GM23338 (cell line): ENCODE measurements around the gene SF1. TPM values are rescaled to one million over a fixed set of nuclear protein-coding genes. Genes with fewer than 3 reads are reported as not detected.

Source experiments
- ATAC-seq: fragments of 200-7000 bp; cut with Tn5 transposase; 3 replicates; pipeline ENCODE4 v1.9.1; 2020
- DNase-seq: peaks from one replicate; pipeline ENCODE4 v3.0.0-alpha.2; 2015; ENCODE audit warnings: low spot score
- H2AFZ ChIP-seq: fragments of 200-600 bp; sonication (generic); 2 replicates; pipeline ENCODE4 v1.8.0; 2016; ENCODE audit warnings: antibody characterized with exemption, mild to moderate bottlenecking, moderate library complexity
- H3F3A ChIP-seq: fragments of 200-600 bp; sonication (generic); replicated peaks from 2 replicates; pipeline ENCODE4 v1.8.0; 2017; ENCODE audit warnings: antibody characterized with exemption, mixed run types, low read depth
- H3K27ac ChIP-seq: fragments of 200-600 bp; sonication (generic); 2 replicates; pipeline ENCODE4 v1.6.1; 2016; ENCODE audit warnings: low read depth
- H3K27me3 ChIP-seq: fragments of 200-600 bp; sonication (generic); 2 replicates; pipeline ENCODE4 v1.8.0; 2016; ENCODE audit warnings: mild to moderate bottlenecking, mixed run types, moderate library complexity; ENCODE audit not compliant: insufficient read depth
- H3K36me3 ChIP-seq: fragments of 200-600 bp; sonication (generic); 2 replicates; pipeline ENCODE4 v1.8.0; 2016; ENCODE audit warnings: mild to moderate bottlenecking; ENCODE audit not compliant: insufficient read depth
- H3K4me1 ChIP-seq: fragments of 200-600 bp; sonication (generic); 2 replicates; pipeline ENCODE4 v1.8.0; 2016; ENCODE audit warnings: mild to moderate bottlenecking, moderate library complexity; ENCODE audit not compliant: insufficient read depth
- H3K4me2 ChIP-seq: fragments of 200-600 bp; sonication (generic); 2 replicates; pipeline ENCODE4 v1.7.1; 2017; ENCODE audit warnings: mixed run types
- H3K4me3 ChIP-seq: fragments of 200-600 bp; sonication (generic); 2 replicates; pipeline ENCODE4 v1.6.1; 2016; ENCODE audit warnings: mixed run types
- H3K79me2 ChIP-seq: fragments of 200-600 bp; sonication (generic); replicated peaks from 2 replicates; pipeline ENCODE4 v1.8.0; 2017; ENCODE audit warnings: mild to moderate bottlenecking; ENCODE audit not compliant: insufficient read depth
- H3K9me2 ChIP-seq: fragments of 200-600 bp; sonication (generic); 2 replicates; pipeline ENCODE4 v1.8.0; 2017; ENCODE audit not compliant: insufficient read depth
- H4K20me1 ChIP-seq: fragments of 200-600 bp; sonication (generic); replicated peaks from 2 replicates; pipeline ENCODE4 v1.8.0; 2017; ENCODE audit warnings: mild to moderate bottlenecking; ENCODE audit not compliant: insufficient read depth
- H3K27ac Mint-ChIP-seq: 2 replicates; pipeline ENCODE4 v1.8.0; 2020; ENCODE audit warnings: inconsistent platforms, mild to moderate bottlenecking, moderate library complexity, mixed read lengths
- H3K27me3 Mint-ChIP-seq: 3 replicates; pipeline ENCODE4 v1.8.0; 2022; ENCODE audit warnings: low read depth, mild to moderate bottlenecking, moderate library complexity, mixed read lengths, inconsistent platforms; ENCODE audit not compliant: insufficient read depth, poor library complexity
- H3K36me3 Mint-ChIP-seq: 3 replicates; pipeline ENCODE4 v1.8.0; 2021; ENCODE audit warnings: low read depth, mild to moderate bottlenecking, inconsistent platforms, moderate library complexity, mixed read lengths
- H3K4me1 Mint-ChIP-seq: 3 replicates; pipeline ENCODE4 v1.8.0; 2020; ENCODE audit warnings: mild to moderate bottlenecking, inconsistent platforms, mixed read lengths
- H3K4me3 Mint-ChIP-seq: 3 replicates; pipeline ENCODE4 v1.8.0; 2021; ENCODE audit warnings: moderate library complexity, mild to moderate bottlenecking, inconsistent platforms, mixed read lengths
- H3K9me3 Mint-ChIP-seq: 3 replicates; pipeline ENCODE4 v1.8.0; 2020; ENCODE audit warnings: moderate library complexity, mild to moderate bottlenecking, inconsistent platforms, mixed read lengths
- STAT1 ChIP-seq: IDR thresholded peaks from one replicate; pipeline ENCODE4 v1.6.1; 2016; ENCODE audit warnings: antibody characterized with exemption; ENCODE audit not compliant: unreplicated experiment
- ZNF462 ChIP-seq: fragments of 250-450 bp; sonication (Bioruptor Pico); IDR thresholded peaks from 2 replicates; pipeline ENCODE4 v1.5.0; 2020; ENCODE audit warnings: mild to moderate bottlenecking, moderate library complexity
- polyA plus RNA-seq: library from polyadenylated mRNA; unstranded; fragments of >200 nt; fragmentation: Nextera tagmentation; extraction: Ambion mirVana; gene quantifications from 2 replicates; pipeline ENCODE4 v1.2.1, GENCODE V29; 2016
- total RNA-seq: library from RNA; depleted of rRNA; stranded (reverse); fragments of >200 nt; shearing (Covaris generic); gene quantifications from 2 replicates; pipeline ENCODE4 v1.2.3, GENCODE V29; 2014
- TF ChIP-seq, protein P1 (sequence below), 2 experiments: fragments of 200-600 bp in 1 of 2; sonication (generic) in 1 of 2; conservative IDR thresholded peaks; 2 replicates each; pipeline versions ENCODE4 v1.5.1 to v1.6.1; 2016 to 2017; ENCODE audit warnings: antibody characterized with exemption in 2 of 2, low read depth in 2 of 2, mild to moderate bottlenecking in 2 of 2, moderate library complexity in 1 of 2

SF1 gene
- total and polyA plus RNA-seq, 2 experiments from 2014 or later, result 76.9 to 252 TPM

GRCh38 chr11:64796047-64796756 lies 17.9 kb upstream of the SF1 start:
- Histone ChIP-seq H3F3A (0 out of 2 replicates have a peak, but pooled peaks cover 2% of the 10 kb centered on the region), H3K36me3 (no peaks in the 10 kb centered on the region), H4K20me1 (no peaks in the 10 kb centered on the region), H3K9me2 (no peaks in the 10 kb centered on the region), H2AFZ (no peak overlapping the region), H3K27me3 (no peaks in the 10 kb centered on the region), H3K4me2 (no peak overlapping the region), H3K4me3 (no peak overlapping the region), H3K4me1 (no peaks in the 10 kb centered on the region), H3K79me2 (no peaks in the 10 kb centered on the region), H3K27ac (no peak overlapping the region)
- no peak for TF ChIP-seq ZNF462
- H3K36me3 Mint-ChIP-seq, result no peaks in the 10 kb centered on the region; the same call in 2 of the 3 replicates
- H3K4me1 Mint-ChIP-seq, result no peaks in the 10 kb centered on the region; the same call in 2 of the 3 replicates
- ATAC-seq (no peak), DNase-seq (no peak)
- no peak overlapping the region for H3K4me3 Mint-ChIP-seq
- H3K27ac Mint-ChIP-seq, result no peak overlapping the region
- peaks cover 2% of the 10 kb centered on the region for H3K27me3 Mint-ChIP-seq
- no peaks in the 10 kb centered on the region for H3K9me3 Mint-ChIP-seq

DNA sequence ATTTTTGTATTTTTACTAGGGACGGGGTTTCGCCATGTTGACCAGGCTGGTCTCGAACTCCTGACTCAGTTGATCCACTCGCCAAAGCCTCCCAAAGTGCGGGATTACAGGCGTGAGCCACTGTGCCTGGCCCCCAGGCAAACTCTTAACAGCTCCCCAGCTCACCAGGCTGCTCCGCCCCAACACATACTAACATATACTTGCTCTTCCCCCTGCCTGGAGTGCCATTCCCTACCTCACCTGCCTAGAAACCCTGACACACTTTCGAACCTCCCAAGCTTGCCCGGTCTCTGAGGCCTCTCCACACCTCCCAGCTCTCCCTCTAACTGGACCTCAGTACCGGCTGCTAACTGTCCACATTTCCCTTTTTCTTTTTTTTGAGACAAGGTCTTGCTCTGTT lies 16.2 kb upstream of the SF1 start:
- DNase-seq (no peak), ATAC-seq (no peak)
- Mint-ChIP-seq H3K36me3 (no peaks in the 10 kb centered on the region; the same call in 2 of the 3 replicates), H3K27me3 (peaks cover 5% of the 10 kb centered on the region), H3K4me3 (no peak overlapping the region), H3K4me1 (no peaks in the 10 kb centered on the region; the same call in 2 of the 3 replicates), H3K27ac (no peak overlapping the region), H3K9me3 (no peaks in the 10 kb centered on the region)
- Histone ChIP-seq H3K9me2 (no peaks in the 10 kb centered on the region), H3K4me1 (no peaks in the 10 kb centered on the region), H2AFZ (no peak overlapping the region), H4K20me1 (no peaks in the 10 kb centered on the region), H3K36me3 (no peaks in the 10 kb centered on the region), H3K4me2 (no peak overlapping the region), H3K79me2 (no peaks in the 10 kb centered on the region), H3K4me3 (no peak overlapping the region), H3F3A (0 out of 2 replicates have a peak, but pooled peaks cover 2% of the 10 kb centered on the region), H3K27me3 (no peaks in the 10 kb centered on the region), H3K27ac (no peak overlapping the region)
- TF ChIP-seq STAT1, result no peak
- TF ChIP-seq, protein P1, sequence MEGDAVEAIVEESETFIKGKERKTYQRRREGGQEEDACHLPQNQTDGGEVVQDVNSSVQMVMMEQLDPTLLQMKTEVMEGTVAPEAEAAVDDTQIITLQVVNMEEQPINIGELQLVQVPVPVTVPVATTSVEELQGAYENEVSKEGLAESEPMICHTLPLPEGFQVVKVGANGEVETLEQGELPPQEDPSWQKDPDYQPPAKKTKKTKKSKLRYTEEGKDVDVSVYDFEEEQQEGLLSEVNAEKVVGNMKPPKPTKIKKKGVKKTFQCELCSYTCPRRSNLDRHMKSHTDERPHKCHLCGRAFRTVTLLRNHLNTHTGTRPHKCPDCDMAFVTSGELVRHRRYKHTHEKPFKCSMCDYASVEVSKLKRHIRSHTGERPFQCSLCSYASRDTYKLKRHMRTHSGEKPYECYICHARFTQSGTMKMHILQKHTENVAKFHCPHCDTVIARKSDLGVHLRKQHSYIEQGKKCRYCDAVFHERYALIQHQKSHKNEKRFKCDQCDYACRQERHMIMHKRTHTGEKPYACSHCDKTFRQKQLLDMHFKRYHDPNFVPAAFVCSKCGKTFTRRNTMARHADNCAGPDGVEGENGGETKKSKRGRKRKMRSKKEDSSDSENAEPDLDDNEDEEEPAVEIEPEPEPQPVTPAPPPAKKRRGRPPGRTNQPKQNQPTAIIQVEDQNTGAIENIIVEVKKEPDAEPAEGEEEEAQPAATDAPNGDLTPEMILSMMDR (conservative IDR thresholded peaks at IDR 0.05; ENCODE audit: low read depth in 2 of 2), result no peak
